ENCODE results near the gene VSIG8.

VSIG8 gene

DNA sequence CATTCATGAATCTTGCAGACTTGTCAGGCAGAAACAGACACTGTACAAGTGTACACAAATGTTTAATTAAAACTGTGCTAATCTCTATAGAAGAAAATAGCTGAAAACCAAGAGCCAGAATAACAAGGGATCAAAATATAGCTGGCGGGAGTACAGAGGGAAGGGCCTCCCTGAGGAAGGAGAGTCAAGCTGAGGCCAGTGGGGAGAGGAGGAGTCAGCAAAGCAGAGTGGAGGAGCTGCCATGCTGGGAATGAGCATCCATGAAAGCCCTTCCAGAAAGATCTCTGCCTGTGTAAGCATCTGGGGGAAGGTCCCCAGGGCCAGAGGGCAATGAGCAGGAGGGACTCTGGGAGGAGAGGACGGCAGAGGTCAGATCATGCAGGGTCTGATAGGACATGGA, 20.7 kb downstream of the VSIG8 start:
- no peak for DNase-seq (ENCODE audit: low read depth)
- TF ChIP-seq MYC (IDR thresholded peaks at IDR 0.05; ENCODE audit: low read depth, low read length): no peak
- no peak for TF ChIP-seq CTCF (IDR thresholded peaks at IDR 0.05; ENCODE audit: low read depth, low read length)
- TF ChIP-seq POLR2A (IDR thresholded peaks at IDR 0.05; ENCODE audit: extremely low read depth, insufficient read length): no peak
- no peak for TF ChIP-seq MAX (IDR thresholded peaks at IDR 0.05; ENCODE audit: low read depth, low read length)
- no peak overlapping the region for H3K4me3 ChIP-seq (ENCODE audit: low read depth, low read length)

GRCh38 chr1:159839116-159839849, 23.2 kb downstream of the VSIG8 start:
- DNase-seq (ENCODE audit: low read depth): no peak
- H3K4me3 ChIP-seq (ENCODE audit: low read depth, low read length): no peak overlapping the region
- TF ChIP-seq POLR2A (IDR thresholded peaks at IDR 0.05; ENCODE audit: extremely low read depth, insufficient read length) (no peak), CTCF (IDR thresholded peaks at IDR 0.05; ENCODE audit: low read depth, low read length) (no peak), MAX (IDR thresholded peaks at IDR 0.05; ENCODE audit: low read depth, low read length) (no peak), MYC (IDR thresholded peaks at IDR 0.05; ENCODE audit: low read depth, low read length) (no peak)

DNA sequence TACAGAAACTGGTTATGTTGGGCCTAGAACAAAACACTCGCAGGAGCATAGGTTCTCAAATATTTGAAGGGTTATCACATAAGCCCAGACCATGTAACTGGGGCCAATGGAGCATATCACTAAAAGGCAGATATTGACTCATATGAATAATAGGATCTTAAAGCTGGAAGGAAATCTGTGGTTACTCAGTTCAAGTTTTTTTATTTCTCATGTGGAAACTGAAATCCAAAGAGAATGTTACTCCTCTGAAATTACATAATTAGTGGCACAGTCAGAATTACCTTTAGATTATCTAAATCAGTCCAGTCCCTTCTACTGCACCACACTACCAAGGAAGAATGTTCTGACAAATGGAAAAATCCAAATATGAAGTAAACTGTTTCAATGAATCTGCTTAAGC, 23.7 kb downstream of the VSIG8 start:
- TF ChIP-seq POLR2A (IDR thresholded peaks at IDR 0.05; ENCODE audit: extremely low read depth, insufficient read length) (no peak), MYC (IDR thresholded peaks at IDR 0.05; ENCODE audit: low read depth, low read length) (no peak), CTCF (IDR thresholded peaks at IDR 0.05; ENCODE audit: low read depth, low read length) (no peak), MAX (IDR thresholded peaks at IDR 0.05; ENCODE audit: low read depth, low read length) (no peak)
- no peak for DNase-seq (ENCODE audit: low read depth)

DNA sequence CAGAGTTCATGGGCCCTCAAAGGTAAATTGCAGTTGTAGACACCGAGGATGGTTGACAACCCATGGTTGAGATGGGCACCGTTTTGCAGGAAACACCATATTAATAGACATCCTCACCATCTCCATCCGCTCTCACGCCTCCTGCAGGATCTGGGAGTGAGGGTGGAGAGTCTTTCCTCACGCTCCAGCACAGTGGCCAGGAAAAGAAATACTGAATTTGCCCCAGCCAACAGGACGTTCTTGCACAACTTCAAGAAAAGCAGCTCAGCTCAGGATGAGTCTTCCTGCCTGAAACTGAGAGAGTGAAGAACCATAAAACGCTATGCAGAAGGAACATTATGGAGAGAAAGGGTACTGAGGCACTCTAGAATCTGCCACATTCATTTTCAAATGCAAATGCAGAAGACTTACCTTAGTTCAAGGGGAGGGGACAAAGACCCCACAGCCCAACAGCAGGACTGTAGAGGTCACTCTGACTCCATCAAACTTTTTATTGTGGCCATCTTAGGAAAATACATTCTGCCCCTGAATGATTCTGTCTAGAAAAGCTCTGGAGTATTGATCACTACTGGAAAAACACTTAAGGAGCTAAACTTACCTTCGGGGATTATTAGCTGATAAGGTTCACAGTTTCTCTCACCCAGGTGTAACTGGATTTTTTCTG, 26.5 kb downstream of the VSIG8 start:
- peak; percentile 13 for DNase-seq (ENCODE audit: low read depth)
- TF ChIP-seq MYC (IDR thresholded peaks at IDR 0.05; ENCODE audit: low read depth, low read length) (no peak), POLR2A (IDR thresholded peaks at IDR 0.05; ENCODE audit: extremely low read depth, insufficient read length) (no peak), MAX (IDR thresholded peaks at IDR 0.05; ENCODE audit: low read depth, low read length) (no peak), CTCF (IDR thresholded peaks at IDR 0.05; ENCODE audit: low read depth, low read length) (no peak)
- no peak overlapping the region for H3K4me3 ChIP-seq (ENCODE audit: low read depth, low read length)

More for the DNA sequence above, 23.7 kb downstream of the VSIG8 start:
- no peak overlapping the region for H3K4me3 ChIP-seq (ENCODE audit: low read depth, low read length)

DNA sequence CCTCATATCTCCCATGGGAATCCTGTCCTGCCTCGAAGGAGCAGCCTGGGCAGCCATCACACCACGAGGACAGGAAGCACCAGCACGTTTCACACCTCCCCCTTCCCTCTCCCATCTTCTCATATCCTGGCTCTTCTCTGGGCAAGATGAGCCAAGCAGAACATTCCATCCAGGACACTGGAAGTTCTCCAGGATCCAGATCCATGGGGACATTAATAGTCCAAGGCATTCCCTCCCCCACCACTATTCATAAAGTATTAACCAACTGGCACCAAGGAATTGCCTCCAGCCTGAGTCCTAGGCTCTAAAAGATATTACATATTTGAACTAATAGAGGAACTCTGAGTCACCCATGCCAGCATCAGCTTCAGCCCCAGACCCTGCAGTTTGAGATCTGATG, 27.1 kb downstream of the VSIG8 start:
- no peak for TF ChIP-seq MYC (IDR thresholded peaks at IDR 0.05; ENCODE audit: low read depth, low read length)
- TF ChIP-seq CTCF (IDR thresholded peaks at IDR 0.05; ENCODE audit: low read depth, low read length): no peak
- no peak for TF ChIP-seq POLR2A (IDR thresholded peaks at IDR 0.05; ENCODE audit: extremely low read depth, insufficient read length)
- TF ChIP-seq MAX (IDR thresholded peaks at IDR 0.05; ENCODE audit: low read depth, low read length): no peak
- no peak for DNase-seq (ENCODE audit: low read depth)
- no peak overlapping the region for H3K4me3 ChIP-seq (ENCODE audit: low read depth, low read length)
